HL-60 (cell line): Measurements from ENCODE around the gene E2F2.

Experiments
- CTCF ChIP-seq: IDR thresholded peaks from one replicate; pipeline ENCODE4 v1.5.1; 2011; ENCODE audit warnings: low read length, control low read depth, inconsistent platforms; ENCODE audit not compliant: insufficient read depth
- POLR2AphosphoS5 ChIP-seq: IDR thresholded peaks from 2 replicates; pipeline ENCODE4 v1.6.1; 2012; ENCODE audit warnings: low read depth
- REST ChIP-seq: IDR thresholded peaks from 2 replicates; pipeline ENCODE4 v1.6.1; 2012; ENCODE audit warnings: low read depth; ENCODE audit not compliant: insufficient replicate concordance

- TF ChIP-seq REST (no peak), CTCF (no peak), POLR2AphosphoS5 (no peak)
Measured at GRCh38 chr1:23564529-23565122, 33.6 kb upstream of the E2F2 start.
